ENCODE data around the gene DGKB. TPM values are rescaled to one million over a fixed set of nuclear protein-coding genes. Genes with fewer than 3 reads are reported as not detected.

DGKB gene
- total and polyA plus RNA-seq, 2 of the 8 experiments (the other 6 are each of a cell fraction or from before 2014, with no cell fraction given) = 1.9 to 2.6 TPM

- H2BK12ac ChIP-seq (ENCODE audit: low read depth, low read length) = no peak overlapping the region
- H3K9me3 ChIP-seq (ENCODE audit: insufficient read depth in 2 of 2, low read depth in 1 of 2, low read length in 1 of 2) = no peaks in the 10 kb centered on the region
- no peak overlapping the region for H2AFZ ChIP-seq (ENCODE audit: low read length)
- H3K18ac ChIP-seq (ENCODE audit: extremely low read depth, low read length) = no peak overlapping the region
- no peak overlapping the region for H3K4ac ChIP-seq (replicated peaks; ENCODE audit: insufficient read length, low read depth, low read length)
- ChIA-PET POLR2A (ENCODE audit: partially characterized antibody) (no interaction called here), CTCF (ENCODE audit: partially characterized antibody) (no interaction called here)
- no peak overlapping the region for H3K27ac ChIP-seq (ENCODE audit: low read depth, low read length)
- no peak overlapping the region for H2BK20ac ChIP-seq (ENCODE audit: low read length)
- H3K14ac ChIP-seq (ENCODE audit: insufficient read length) = no peak overlapping the region
- H3K4me1 ChIP-seq (replicated peaks in 1 of 4; ENCODE audit: control insufficient read depth in 3 of 4, insufficient read depth in 4 of 4, low read length in 3 of 4) = no peaks in the 10 kb centered on the region
- H3K4me2 ChIP-seq (ENCODE audit: insufficient read depth in 1 of 2, low read depth in 2 of 2, low read length in 2 of 2) = no peak overlapping the region
- no peak overlapping the region for H4K5ac ChIP-seq (ENCODE audit: insufficient read length, low read depth, low read length)
- no peaks in the 10 kb centered on the region for H4K20me1 ChIP-seq (replicated peaks in 1 of 2; ENCODE audit: control insufficient read depth in 1 of 2, insufficient read depth in 2 of 2, low read length in 2 of 2)
- no peak overlapping the region for H2AK5ac ChIP-seq (ENCODE audit: low read depth, low read length)
- no peak overlapping the region for H3K4me3 ChIP-seq (ENCODE audit: extremely low read depth in 1 of 4, insufficient read depth in 2 of 4, low read depth in 3 of 4, low read length in 4 of 4)
- no peak for TF ChIP-seq TCF12 (IDR thresholded peaks at IDR 0.05; ENCODE audit: low read depth, low read length)
- TF ChIP-seq CTCF (IDR thresholded peaks at IDR 0.05; ENCODE audit: control extremely low read depth in 1 of 3, insufficient read depth in 1 of 3, low read depth in 1 of 3, low read length in 3 of 3) = no peak
- TF ChIP-seq JUND (IDR thresholded peaks at IDR 0.05; ENCODE audit: low read length) = no peak
- no peak for TF ChIP-seq CHD2 (IDR thresholded peaks at IDR 0.05; ENCODE audit: low read length)
- TF ChIP-seq EZH2 (IDR thresholded peaks at IDR 0.05; ENCODE audit: low read depth, low read length, severe bottlenecking) = no peak
- TF ChIP-seq SUZ12 (IDR thresholded peaks at IDR 0.05; ENCODE audit: low read length) = no peak
- no peak for TF ChIP-seq TEAD4 (IDR thresholded peaks at IDR 0.05; ENCODE audit: low read depth, low read length)
- no peak for TF ChIP-seq SP4 (IDR thresholded peaks at IDR 0.05; ENCODE audit: low read length)
- TF ChIP-seq ATF3 (IDR thresholded peaks at IDR 0.05; ENCODE audit: insufficient read depth, low read depth, low read length) = no peak
- no peak overlapping the region for H3K23ac ChIP-seq (ENCODE audit: insufficient read length)
- H3K9ac ChIP-seq (replicated peaks in 1 of 4; ENCODE audit: extremely low read depth in 1 of 4, low read depth in 3 of 4, low read length in 3 of 4) = no peak overlapping the region
- no peaks in the 10 kb centered on the region for H3K23me2 ChIP-seq (ENCODE audit: low read depth, low read length)
- no peak overlapping the region for H2BK120ac ChIP-seq (replicated peaks; ENCODE audit: low read depth, low read length)
- no peaks in the 10 kb centered on the region for H3K79me1 ChIP-seq (ENCODE audit: low read depth, low read length)
- WGBS, 2 experiments (ENCODE audit: extremely low coverage in 1 of 2, insufficient coverage in 1 of 2, insufficient read length in 1 of 2, insufficient replicate concordance in 2 of 2, low coverage in 1 of 2, low lambda C conversion rate in 2 of 2, missing lambda C conversion rate in 1 of 2) = 78% methylated on average over 3 of the region's 3 CpGs; no CpG with 5 or more reads in 1 of the 2 experiments
- DNase-seq (ENCODE audit: low read depth in 1 of 2, low spot score in 2 of 2) (no peak), FAIRE-seq (no peak)
- H3K56ac ChIP-seq (replicated peaks; ENCODE audit: insufficient read length, low read depth, low read length) = no peak overlapping the region
- H3K36me3 ChIP-seq (ENCODE audit: control insufficient read depth in 2 of 4, insufficient read depth in 4 of 4, low read length in 3 of 4) = no peaks in the 10 kb centered on the region
- H3K27me3 ChIP-seq (replicated peaks in 1 of 4; ENCODE audit: control insufficient read depth in 3 of 4, extremely low read depth in 1 of 4, insufficient read depth in 3 of 4, low read length in 3 of 4) = no peaks in the 10 kb centered on the region; a peak in 1 of 7 replicates
- H4K8ac ChIP-seq (ENCODE audit: extremely low read depth, insufficient read depth, low read length) = no peak overlapping the region
- no peak overlapping the region for H4K91ac ChIP-seq (replicated peaks; ENCODE audit: insufficient read length, low read length)
- no peak overlapping the region for H2BK15ac ChIP-seq (ENCODE audit: low read length)
- H3K79me2 ChIP-seq (ENCODE audit: control insufficient read depth in 1 of 2, insufficient read depth in 2 of 2, low read length in 2 of 2) = no peaks in the 10 kb centered on the region
- no peak overlapping the region for H2BK5ac ChIP-seq (ENCODE audit: low read depth, low read length)
These were observed 502.3 kb downstream of the DGKB start for GRCh38 chr7:14400271-14400670.

Measured in H1 (cell line).